OCI-LY7 (cell line): Measurements from ENCODE around the gene RTL10. TPM values are rescaled to one million over a fixed set of nuclear protein-coding genes. Genes with fewer than 3 reads are reported as not detected.

Experiments used
- BruUV-seq: library from RNA; stranded (reverse); fragments of 400-500 nt; replicated peaks from 2 replicates; lab custom pipeline; 2021; lab: Mats Ljungman, UMichigan
- CTCF ChIA-PET: fragments of 300-600 bp; sonication (Branson Sonifier 250); formaldehyde crosslinking; loops from one replicate; lab custom pipeline; 2022; ENCODE audit warnings: antibody characterized with exemption; ENCODE audit not compliant: unreplicated experiment; lab: Charles Lee
- POLR2A ChIA-PET: fragments of 300-600 bp; sonication (Branson Sonifier 250); formaldehyde crosslinking; loops from one replicate; lab custom pipeline; 2022; ENCODE audit warnings: antibody characterized with exemption; lab: Charles Lee
- DNase-seq: peaks from one replicate; pipeline ENCODE4 v3.0.0-alpha.2; 2015; ENCODE audit warnings: low spot score
- H2AFZ ChIP-seq: fragments of 200-600 bp; sonication (generic), shearing (Covaris generic); 2 replicates; pipeline ENCODE4 v1.6.1; 2014; ENCODE audit warnings: mild to moderate bottlenecking, antibody characterized with exemption, low read length, moderate library complexity
- H3K27ac ChIP-seq: fragments of 200-600 bp; sonication (generic); 2 replicates; pipeline ENCODE4 v1.5.1; 2014; ENCODE audit warnings: mixed run types, low read depth, mild to moderate bottlenecking, moderate library complexity, low read length, inconsistent platforms; ENCODE audit not compliant: poor library complexity, severe bottlenecking
- H3K36me3 ChIP-seq: fragments of 200-600 bp; sonication (generic); 2 replicates; pipeline ENCODE4 v1.6.1; 2014; ENCODE audit warnings: mild to moderate bottlenecking, antibody characterized with exemption, low read length, moderate library complexity, mixed read lengths; ENCODE audit not compliant: insufficient read depth
- H3K4me1 ChIP-seq: fragments of 200-600 bp; sonication (generic); 2 replicates; pipeline ENCODE4 v1.5.1; 2014; ENCODE audit warnings: mild to moderate bottlenecking, low read length; ENCODE audit not compliant: insufficient read depth, poor library complexity, severe bottlenecking
- H3K4me2 ChIP-seq: fragments of 200-600 bp; sonication (generic); 2 replicates; pipeline ENCODE4 v1.6.1; 2014; ENCODE audit warnings: mild to moderate bottlenecking, low read length
- H3K4me3 ChIP-seq: fragments of 200-600 bp; sonication (generic); 2 replicates; pipeline ENCODE4 v1.5.1; 2014; ENCODE audit warnings: mild to moderate bottlenecking, low read depth, low read length; ENCODE audit not compliant: poor library complexity, severe bottlenecking
- H3K79me2 ChIP-seq: fragments of 200-600 bp; sonication (generic); 2 replicates; pipeline ENCODE4 v1.6.1; 2016; ENCODE audit warnings: low read depth, mild to moderate bottlenecking, low read length, moderate library complexity, mixed read lengths; ENCODE audit not compliant: insufficient read depth
- H3K9me2 ChIP-seq: fragments of 200-600 bp; sonication (generic); 2 replicates; pipeline ENCODE4 v1.6.1; 2016; ENCODE audit warnings: mild to moderate bottlenecking, low read length, mixed read lengths; ENCODE audit not compliant: insufficient read depth
- H3K9me3 ChIP-seq: fragments of 200-600 bp; sonication (generic); 2 replicates; pipeline ENCODE4 v1.6.1; 2014; ENCODE audit warnings: mild to moderate bottlenecking, mixed run types, low read length, mixed read lengths
- H4K20me1 ChIP-seq: fragments of 200-600 bp; sonication (generic); 2 replicates; pipeline ENCODE4 v1.6.1; 2014; ENCODE audit warnings: mild to moderate bottlenecking, antibody characterized with exemption, low read length, moderate library complexity, mixed read lengths; ENCODE audit not compliant: insufficient read depth
- CTCF ChIP-seq: fragments of 200-600 bp; sonication (generic); conservative IDR thresholded peaks from 2 replicates; pipeline ENCODE4 v1.5.1; 2014; ENCODE audit warnings: mild to moderate bottlenecking, antibody characterized with exemption, low read length, moderate library complexity, mixed read lengths
- EZH2phosphoT487 ChIP-seq: fragments of 200-600 bp; sonication (generic); IDR thresholded peaks from 2 replicates; pipeline ENCODE4 v1.6.1; 2018; ENCODE audit warnings: low read depth, borderline replicate concordance, mild to moderate bottlenecking, mixed run types, antibody characterized with exemption, low read length, moderate library complexity, mixed read lengths
- intact Hi-C: fragments of 100-400 bp; cut with micrococcal nuclease; formaldehyde crosslinking; loops from one replicate; pipeline ENCODE4 v1.10.0; 2022; ENCODE audit not compliant: unreplicated experiment
- total RNA-seq, 2 experiments: library from RNA; depleted of rRNA in 1 of 2; stranded (reverse); fragments of >200 nt in 1 of 2; shearing (Covaris generic) in 1 of 2; gene quantifications; 2 replicates each; pipeline ENCODE4 v1.2.3, GENCODE V29; 2014 to 2022

The RTL10 gene
- total RNA-seq, 2 experiments from 2014 or later: 26.2 to 28.2 TPM

DNA sequence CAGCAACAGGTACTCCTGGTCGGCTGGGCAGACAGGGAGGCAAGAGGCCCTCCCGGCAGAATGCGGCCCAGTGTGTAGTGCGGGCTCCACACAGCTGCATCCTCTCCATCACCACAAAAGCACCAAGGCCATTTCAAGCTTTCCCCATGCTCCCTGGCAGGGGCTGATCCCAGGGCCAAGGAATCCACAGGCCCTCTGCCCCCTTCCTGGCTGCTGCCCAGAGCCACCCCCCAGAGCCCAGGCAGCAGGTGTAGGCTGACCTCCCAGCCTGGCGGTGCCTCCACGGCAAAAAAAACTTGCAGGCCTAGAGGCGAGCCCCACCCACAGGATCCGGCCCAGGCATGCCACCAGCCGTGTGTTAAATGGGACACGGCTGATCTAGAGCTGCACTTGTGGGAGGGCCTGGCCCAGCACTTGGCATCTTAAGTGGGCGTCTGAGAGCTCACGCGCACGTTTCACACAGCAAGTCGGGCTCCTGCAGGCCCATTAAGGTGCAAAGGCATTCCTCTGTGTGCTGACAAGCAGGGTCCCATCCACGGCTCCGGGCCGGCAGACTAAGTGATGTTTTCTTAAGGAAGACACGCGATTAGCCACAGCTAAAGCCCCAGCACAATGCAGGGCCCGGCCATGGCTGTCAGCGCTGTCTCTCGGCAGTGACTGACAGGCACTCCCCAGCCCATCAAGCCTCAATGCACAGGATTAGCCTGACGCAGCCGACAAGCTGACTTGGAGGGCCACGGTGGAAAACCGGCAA lies 19.8 kb upstream of the RTL10 start:
- Histone ChIP-seq H3K79me2 (no peaks in the 10 kb centered on the region), H3K4me3 (no peak overlapping the region), H3K4me1 (peaks cover 16% of the 10 kb centered on the region), H3K4me2 (no peak overlapping the region), H2AFZ (no peak overlapping the region), H3K9me3 (no peaks in the 10 kb centered on the region), H3K27ac (no peak overlapping the region), H4K20me1 (no peaks in the 10 kb centered on the region), H3K36me3 (no peaks in the 10 kb centered on the region), H3K9me2 (no peaks in the 10 kb centered on the region)
- no TSS peak for BruUV-seq
- no peak for DNase-seq
- TF ChIP-seq EZH2phosphoT487 (no peak), CTCF (no peak)
- intact Hi-C loops: no loop called here
- ChIA-PET POLR2A (no interaction called here), CTCF (no interaction called here)

DNA sequence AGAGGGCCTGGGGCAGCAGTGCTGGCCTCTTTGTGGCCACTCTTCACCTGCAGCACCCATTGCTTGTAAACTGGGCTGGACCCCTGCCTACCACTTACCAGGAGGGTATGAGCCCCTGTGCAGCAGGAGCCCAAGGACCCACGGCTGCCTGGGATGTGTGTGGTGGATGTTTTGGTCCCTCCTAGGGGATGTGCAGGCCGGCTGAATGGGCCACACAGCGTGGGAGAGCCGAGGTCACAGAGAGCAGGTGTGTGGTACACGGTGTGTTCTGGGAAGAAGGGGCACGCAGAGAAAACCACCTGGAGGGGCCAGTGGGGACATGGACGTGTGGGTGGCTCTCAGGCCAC lies 19.3 kb upstream of the RTL10 start:
- no peaks in the 10 kb centered on the region for H3K36me3 ChIP-seq
- H3K4me1 ChIP-seq: peaks cover 16% of the 10 kb centered on the region
- ChIA-PET CTCF (no interaction called here), POLR2A (no interaction called here)
- no peak overlapping the region for H2AFZ ChIP-seq
- no peak for DNase-seq
- H3K9me3 ChIP-seq: no peaks in the 10 kb centered on the region
- H3K4me2 ChIP-seq: no peak overlapping the region
- H3K27ac ChIP-seq: no peak overlapping the region
- no peaks in the 10 kb centered on the region for H3K9me2 ChIP-seq
- H3K79me2 ChIP-seq: no peaks in the 10 kb centered on the region
- BruUV-seq: no TSS peak
- H4K20me1 ChIP-seq: no peaks in the 10 kb centered on the region
- TF ChIP-seq CTCF (no peak), EZH2phosphoT487 (no peak)
- intact Hi-C loops: no loop called here
- H3K4me3 ChIP-seq: no peak overlapping the region

GRCh38 chr22:19873138-19873959 lies 18.7 kb upstream of the RTL10 start:
- Histone ChIP-seq H3K27ac (no peak overlapping the region), H3K9me3 (no peaks in the 10 kb centered on the region), H4K20me1 (no peaks in the 10 kb centered on the region), H3K4me3 (no peak overlapping the region), H3K79me2 (no peaks in the 10 kb centered on the region), H3K9me2 (no peaks in the 10 kb centered on the region), H3K36me3 (no peaks in the 10 kb centered on the region), H3K4me1 (peaks cover 16% of the 10 kb centered on the region), H3K4me2 (no peak overlapping the region), H2AFZ (no peak overlapping the region)
- ChIA-PET CTCF (no interaction called here), POLR2A (no interaction called here)
- no TSS peak for BruUV-seq
- no peak for TF ChIP-seq EZH2phosphoT487
- TF ChIP-seq CTCF: no peak
- no peak for DNase-seq
- intact Hi-C loops: no loop called here
